ENCODE results near the gene AVEN.

DNA sequence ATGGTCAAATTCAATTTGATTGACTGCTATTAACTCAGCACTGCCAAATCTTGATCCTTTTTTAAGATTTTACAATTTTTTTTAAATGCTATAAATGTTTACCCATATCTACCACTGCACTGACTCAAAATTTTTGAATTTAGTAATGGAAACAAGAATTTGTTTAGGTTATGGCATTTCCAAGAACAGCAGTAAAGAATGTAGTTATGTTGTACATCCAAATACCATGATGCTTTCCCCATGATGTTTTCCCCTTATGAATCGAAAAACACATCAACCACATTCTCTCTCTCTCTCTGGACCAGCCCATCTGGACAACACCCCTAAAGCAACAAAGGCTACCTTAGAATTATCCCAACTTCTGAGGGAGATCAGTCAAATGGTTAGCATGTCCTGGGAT is 56.5 kb downstream of the AVEN start:
- TF ChIP-seq GATA2 (IDR thresholded peaks at IDR 0.05; ENCODE audit: low read depth, low read length) (no peak), GATA3 (IDR thresholded peaks at IDR 0.05; ENCODE audit: low read depth, low read length) (no peak)
